ENCODE data around the gene ATOH8.

GRCh38 chr2:85785027-85785822 lies 31.4 kb downstream of the ATOH8 start:
- TF ChIP-seq, protein P1, sequence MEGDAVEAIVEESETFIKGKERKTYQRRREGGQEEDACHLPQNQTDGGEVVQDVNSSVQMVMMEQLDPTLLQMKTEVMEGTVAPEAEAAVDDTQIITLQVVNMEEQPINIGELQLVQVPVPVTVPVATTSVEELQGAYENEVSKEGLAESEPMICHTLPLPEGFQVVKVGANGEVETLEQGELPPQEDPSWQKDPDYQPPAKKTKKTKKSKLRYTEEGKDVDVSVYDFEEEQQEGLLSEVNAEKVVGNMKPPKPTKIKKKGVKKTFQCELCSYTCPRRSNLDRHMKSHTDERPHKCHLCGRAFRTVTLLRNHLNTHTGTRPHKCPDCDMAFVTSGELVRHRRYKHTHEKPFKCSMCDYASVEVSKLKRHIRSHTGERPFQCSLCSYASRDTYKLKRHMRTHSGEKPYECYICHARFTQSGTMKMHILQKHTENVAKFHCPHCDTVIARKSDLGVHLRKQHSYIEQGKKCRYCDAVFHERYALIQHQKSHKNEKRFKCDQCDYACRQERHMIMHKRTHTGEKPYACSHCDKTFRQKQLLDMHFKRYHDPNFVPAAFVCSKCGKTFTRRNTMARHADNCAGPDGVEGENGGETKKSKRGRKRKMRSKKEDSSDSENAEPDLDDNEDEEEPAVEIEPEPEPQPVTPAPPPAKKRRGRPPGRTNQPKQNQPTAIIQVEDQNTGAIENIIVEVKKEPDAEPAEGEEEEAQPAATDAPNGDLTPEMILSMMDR (IDR thresholded peaks at IDR 0.05; ENCODE audit: low read length) = no peak
- no peak for TF ChIP-seq EZH2 (IDR thresholded peaks at IDR 0.05; ENCODE audit: borderline replicate concordance, low read length)

Measured in OCI-LY1 (cell line).